ENCODE measurements around the gene IKBKE. TPM values are rescaled to one million over a fixed set of nuclear protein-coding genes. Genes with fewer than 3 reads are reported as not detected.

IKBKE gene
- polyA plus RNA-seq, 2 of the 4 experiments (the other 2 are of a cell fraction), result 6.3 to 6.4 TPM

DNA sequence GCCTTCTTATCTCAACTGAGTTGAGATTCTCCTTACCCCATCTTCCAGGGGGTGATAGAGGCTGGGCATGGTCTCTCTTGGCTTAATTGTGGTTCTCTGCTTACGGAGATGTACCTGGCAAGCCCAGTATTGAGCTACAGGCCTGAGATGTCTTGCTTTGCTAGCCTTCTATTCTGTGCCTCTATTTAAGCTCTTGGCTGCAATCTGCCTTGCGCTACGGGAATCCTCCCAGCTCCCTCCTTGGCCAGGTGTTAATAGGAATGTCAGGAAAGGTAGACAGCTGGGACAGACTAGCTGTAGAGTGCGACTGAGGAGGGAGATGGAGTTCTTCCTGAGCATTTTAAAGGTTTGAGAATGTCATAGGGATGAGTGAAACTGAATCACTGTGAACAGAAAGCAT is 10.6 kb upstream of the IKBKE start:
- ChIA-PET CTCF (interaction anchor here (1.0 to 6.7 kb wide), 4 partner anchors 12 to 30 kb away, joined by 3 to 73 read pairs (median 10); partner anchors contain the start of gene IKBKE), POLR2A (no interaction called here)
- Histone ChIP-seq H3K4me3 (no peak overlapping the region), H3K4me2 (no peak overlapping the region), H3K9me3 (no peaks in the 10 kb centered on the region), H3K4me1 (peaks cover 11% of the 10 kb centered on the region; the same call in 2 of the 3 replicates), H3K27ac (no peak overlapping the region)
- TF ChIP-seq CHD4 (IDR thresholded peaks at IDR 0.05; ENCODE audit: borderline replicate concordance) (no peak), MAFK (IDR thresholded peaks at IDR 0.05; ENCODE audit: partially characterized antibody) (no peak), HEYL (CRISPR knock-in tag; IDR thresholded peaks at IDR 0.05) (no peak), EHMT2 (IDR thresholded peaks at IDR 0.05; ENCODE audit: low read depth) (no peak), POLR2A (IDR thresholded peaks at IDR 0.05; ENCODE audit: low read length) (no peak), TP53 (CRISPR knock-in tag; IDR thresholded peaks at IDR 0.05) (no peak)
- TF ChIP-seq, protein P1, sequence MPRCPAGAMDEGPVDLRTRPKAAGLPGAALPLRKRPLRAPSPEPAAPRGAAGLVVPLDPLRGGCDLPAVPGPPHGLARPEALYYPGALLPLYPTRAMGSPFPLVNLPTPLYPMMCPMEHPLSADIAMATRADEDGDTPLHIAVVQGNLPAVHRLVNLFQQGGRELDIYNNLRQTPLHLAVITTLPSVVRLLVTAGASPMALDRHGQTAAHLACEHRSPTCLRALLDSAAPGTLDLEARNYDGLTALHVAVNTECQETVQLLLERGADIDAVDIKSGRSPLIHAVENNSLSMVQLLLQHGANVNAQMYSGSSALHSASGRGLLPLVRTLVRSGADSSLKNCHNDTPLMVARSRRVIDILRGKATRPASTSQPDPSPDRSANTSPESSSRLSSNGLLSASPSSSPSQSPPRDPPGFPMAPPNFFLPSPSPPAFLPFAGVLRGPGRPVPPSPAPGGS (IDR thresholded peaks at IDR 0.05), result no peak
- TF ChIP-seq, protein P2, sequence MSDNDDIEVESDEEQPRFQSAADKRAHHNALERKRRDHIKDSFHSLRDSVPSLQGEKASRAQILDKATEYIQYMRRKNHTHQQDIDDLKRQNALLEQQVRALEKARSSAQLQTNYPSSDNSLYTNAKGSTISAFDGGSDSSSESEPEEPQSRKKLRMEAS (IDR thresholded peaks at IDR 0.05), result no peak
- ATAC-seq, result no peak
- no peak for FAIRE-seq
- no peak for DNase-seq (ENCODE audit: low read depth in 1 of 2, low spot score in 1 of 2)
- 96% methylated on average over 4 of the region's 4 CpGs for WGBS (ENCODE audit: missing lambda C conversion rate)

DNA sequence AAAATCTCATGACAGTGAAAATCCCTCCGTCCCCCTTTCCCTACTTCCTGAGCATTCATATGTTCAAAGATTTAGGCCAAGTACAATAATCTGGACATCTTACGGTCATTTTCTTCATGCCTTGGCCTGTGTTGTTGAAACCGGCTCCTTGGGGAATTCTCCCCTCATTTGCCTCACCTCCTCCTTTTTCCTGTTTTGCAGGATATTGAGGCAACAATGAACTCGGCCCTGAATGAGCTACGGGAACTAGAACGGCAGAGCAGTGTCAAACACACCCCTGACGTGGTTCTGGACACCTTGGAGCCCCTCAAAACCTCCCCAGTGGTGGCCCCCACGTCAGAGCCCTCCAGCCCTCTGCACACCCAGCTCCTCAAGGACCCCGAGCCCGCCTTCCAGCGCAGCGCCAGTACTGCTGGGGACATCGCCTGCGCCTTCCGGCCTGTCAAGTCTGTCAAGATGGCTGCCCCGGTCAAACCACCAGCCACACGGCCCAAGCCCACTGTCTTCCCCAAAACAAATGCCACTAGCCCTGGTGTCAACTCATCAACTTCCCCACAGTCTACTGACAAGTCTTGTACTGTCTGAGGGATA is 9.3 kb upstream of the IKBKE start:
- DNase-seq (ENCODE audit: low read depth in 1 of 2, low spot score in 1 of 2), result no peak
- TF ChIP-seq, protein P3, sequence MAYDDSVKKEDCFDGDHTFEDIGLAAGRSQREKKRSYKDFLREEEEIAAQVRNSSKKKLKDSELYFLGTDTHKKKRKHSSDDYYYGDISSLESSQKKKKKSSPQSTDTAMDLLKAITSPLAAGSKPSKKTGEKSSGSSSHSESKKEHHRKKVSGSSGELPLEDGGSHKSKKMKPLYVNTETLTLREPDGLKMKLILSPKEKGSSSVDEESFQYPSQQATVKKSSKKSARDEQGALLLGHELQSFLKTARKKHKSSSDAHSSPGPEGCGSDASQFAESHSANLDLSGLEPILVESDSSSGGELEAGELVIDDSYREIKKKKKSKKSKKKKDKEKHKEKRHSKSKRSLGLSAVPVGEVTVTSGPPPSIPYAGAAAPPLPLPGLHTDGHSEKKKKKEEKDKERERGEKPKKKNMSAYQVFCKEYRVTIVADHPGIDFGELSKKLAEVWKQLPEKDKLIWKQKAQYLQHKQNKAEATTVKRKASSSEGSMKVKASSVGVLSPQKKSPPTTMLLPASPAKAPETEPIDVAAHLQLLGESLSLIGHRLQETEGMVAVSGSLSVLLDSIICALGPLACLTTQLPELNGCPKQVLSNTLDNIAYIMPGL (CRISPR knock-in tag; IDR thresholded peaks at IDR 0.05; ENCODE audit: borderline replicate concordance), result no peak
- TF ChIP-seq PHF8 (IDR thresholded peaks at IDR 0.05; ENCODE audit: borderline replicate concordance, low read depth), result no peak
- no peak for TF ChIP-seq FOSL2 (IDR thresholded peaks at IDR 0.05)
- TF ChIP-seq FOSL2 (CRISPR knock-in tag; IDR thresholded peaks at IDR 0.05), result no peak
- TF ChIP-seq RARB (CRISPR knock-in tag; IDR thresholded peaks at IDR 0.05), result no peak
- no peak for TF ChIP-seq MAFK (IDR thresholded peaks at IDR 0.05; ENCODE audit: partially characterized antibody)
- no peak for TF ChIP-seq POLR2A (IDR thresholded peaks at IDR 0.05; ENCODE audit: low read length)
- no peak for TF ChIP-seq KDM5A (IDR thresholded peaks at IDR 0.05)
- TF ChIP-seq SREBF2 (IDR thresholded peaks at IDR 0.05), result no peak

DNA sequence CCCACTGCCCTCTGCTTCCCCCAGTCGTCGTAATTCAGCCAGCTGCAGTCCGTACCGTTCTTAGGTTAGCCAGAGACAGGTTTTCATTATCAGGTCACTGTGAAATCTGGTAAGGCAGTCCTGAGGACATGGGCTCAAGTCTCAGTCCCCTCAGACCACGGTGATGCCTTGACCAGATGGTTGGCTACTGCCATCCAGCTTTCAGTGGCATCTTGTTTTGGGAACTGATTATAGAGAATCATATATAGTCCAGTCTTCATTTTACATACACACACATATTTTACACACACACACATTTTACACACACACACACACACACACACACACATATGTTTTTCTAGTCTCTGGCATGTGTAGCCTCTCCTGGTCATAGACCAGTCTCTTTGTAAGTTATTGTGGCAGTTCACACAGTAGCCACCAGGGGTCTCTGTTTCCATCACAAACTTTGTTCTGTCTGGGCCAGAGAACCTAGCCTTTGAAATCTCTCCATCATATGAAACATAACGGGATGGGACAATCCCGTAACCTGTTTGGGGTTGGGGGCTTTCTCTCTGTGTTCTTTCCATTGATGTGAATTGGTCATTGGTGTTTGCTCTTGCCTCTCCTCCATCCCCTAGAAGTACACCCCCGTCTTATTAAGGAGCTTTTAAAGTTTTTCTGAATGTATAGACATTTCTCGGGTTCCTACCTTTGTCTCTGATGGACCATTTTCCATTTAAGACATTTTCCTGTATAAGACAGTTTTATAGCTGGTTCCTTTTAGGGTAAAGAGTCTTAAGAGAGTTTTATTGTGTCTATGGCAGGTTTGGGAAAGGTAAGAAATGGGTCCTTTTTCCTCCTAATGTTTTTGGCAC is 8.4 kb upstream of the IKBKE start:
- H3K27ac ChIP-seq, result no peak overlapping the region
- WGBS (ENCODE audit: missing lambda C conversion rate), result 66% methylated on average over 9 of the region's 9 CpGs
- no peak overlapping the region for H3K4me2 ChIP-seq
- DNase-seq (ENCODE audit: low read depth in 1 of 2, low spot score in 1 of 2) (peak; percentile 66 to 77), ATAC-seq (peak; percentile 72 to 91), FAIRE-seq (no peak)
- no peak overlapping the region for H3K4me3 ChIP-seq
- H3K4me1 ChIP-seq, result peaks cover 12% of the 10 kb centered on the region; the same call in 2 of the 3 replicates
- no peaks in the 10 kb centered on the region for H3K9me3 ChIP-seq
- ChIA-PET POLR2A (no interaction called here), CTCF (interaction anchor here (0.7 to 6.7 kb wide), 29 partner anchors 9 to 520 kb away, joined by 3 to 73 read pairs (median 4); partner anchors contain the start of genes EIF2D and IKBKE)
- TF ChIP-seq MAZ (IDR thresholded peaks at IDR 0.05; ENCODE audit: borderline replicate concordance, low read depth, low read length) (no peak), EHF (CRISPR knock-in tag; IDR thresholded peaks at IDR 0.05) (no peak), HDAC2 (IDR thresholded peaks at IDR 0.05) (no peak), RARB (CRISPR knock-in tag; IDR thresholded peaks at IDR 0.05) (no peak), MYC (IDR thresholded peaks at IDR 0.05; ENCODE audit: borderline replicate concordance, low read length) (no peak), GATA3 (IDR thresholded peaks at IDR 0.05; ENCODE audit: borderline replicate concordance) (no peak), ESRRA (IDR thresholded peaks at IDR 0.05; ENCODE audit: borderline replicate concordance, low read length) (no peak)
- TF ChIP-seq, protein P3 (CRISPR knock-in tag; IDR thresholded peaks at IDR 0.05; ENCODE audit: borderline replicate concordance), result no peak
- TF ChIP-seq, protein P4, sequence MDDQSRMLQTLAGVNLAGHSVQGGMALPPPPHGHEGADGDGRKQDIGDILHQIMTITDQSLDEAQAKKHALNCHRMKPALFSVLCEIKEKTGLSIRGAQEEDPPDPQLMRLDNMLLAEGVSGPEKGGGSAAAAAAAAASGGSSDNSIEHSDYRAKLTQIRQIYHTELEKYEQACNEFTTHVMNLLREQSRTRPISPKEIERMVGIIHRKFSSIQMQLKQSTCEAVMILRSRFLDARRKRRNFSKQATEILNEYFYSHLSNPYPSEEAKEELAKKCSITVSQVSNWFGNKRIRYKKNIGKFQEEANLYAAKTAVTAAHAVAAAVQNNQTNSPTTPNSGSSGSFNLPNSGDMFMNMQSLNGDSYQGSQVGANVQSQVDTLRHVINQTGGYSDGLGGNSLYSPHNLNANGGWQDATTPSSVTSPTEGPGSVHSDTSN (IDR thresholded peaks at IDR 0.05), result no peak
- TF ChIP-seq, protein P5, sequence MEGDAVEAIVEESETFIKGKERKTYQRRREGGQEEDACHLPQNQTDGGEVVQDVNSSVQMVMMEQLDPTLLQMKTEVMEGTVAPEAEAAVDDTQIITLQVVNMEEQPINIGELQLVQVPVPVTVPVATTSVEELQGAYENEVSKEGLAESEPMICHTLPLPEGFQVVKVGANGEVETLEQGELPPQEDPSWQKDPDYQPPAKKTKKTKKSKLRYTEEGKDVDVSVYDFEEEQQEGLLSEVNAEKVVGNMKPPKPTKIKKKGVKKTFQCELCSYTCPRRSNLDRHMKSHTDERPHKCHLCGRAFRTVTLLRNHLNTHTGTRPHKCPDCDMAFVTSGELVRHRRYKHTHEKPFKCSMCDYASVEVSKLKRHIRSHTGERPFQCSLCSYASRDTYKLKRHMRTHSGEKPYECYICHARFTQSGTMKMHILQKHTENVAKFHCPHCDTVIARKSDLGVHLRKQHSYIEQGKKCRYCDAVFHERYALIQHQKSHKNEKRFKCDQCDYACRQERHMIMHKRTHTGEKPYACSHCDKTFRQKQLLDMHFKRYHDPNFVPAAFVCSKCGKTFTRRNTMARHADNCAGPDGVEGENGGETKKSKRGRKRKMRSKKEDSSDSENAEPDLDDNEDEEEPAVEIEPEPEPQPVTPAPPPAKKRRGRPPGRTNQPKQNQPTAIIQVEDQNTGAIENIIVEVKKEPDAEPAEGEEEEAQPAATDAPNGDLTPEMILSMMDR (IDR thresholded peaks at IDR 0.05), result peak; percentile 78

More for the DNA sequence above, 9.3 kb upstream of the IKBKE start:
- FAIRE-seq (no peak), ATAC-seq (no peak)
- WGBS (ENCODE audit: missing lambda C conversion rate), result 86% methylated on average over 17 of the region's 17 CpGs
- H3K4me2 ChIP-seq, result no peak overlapping the region
- CTCF ChIA-PET, result interaction anchor here (0.7 to 6.7 kb wide), 19 partner anchors 8 to 521 kb away, joined by 3 to 73 read pairs (median 6); partner anchors contain the start of genes EIF2D and IKBKE
- H3K4me1 ChIP-seq, result peaks cover 16% of the 10 kb centered on the region; the same call in 2 of the 3 replicates
- H3K9me3 ChIP-seq, result no peaks in the 10 kb centered on the region
- H3K4me3 ChIP-seq, result no peak overlapping the region
- H3K27ac ChIP-seq, result no peak overlapping the region
- POLR2A ChIA-PET, result no interaction called here
